B cell (primary cell): ENCODE measurements around the gene HIBCH.
"Not testable (repeated sequence)": the region's sequence is repeated elsewhere in the genome, so short reads cannot be mapped to it uniquely, and the experiment has no call there.

ENCODE experiments used
- CTCF ChIP-seq: fragments of 200-600 bp; IDR thresholded peaks from one replicate; pipeline ENCODE4 v1.8.0; 2022; ENCODE audit warnings: antibody characterized with exemption, mild to moderate bottlenecking
- EZH2 ChIP-seq: IDR thresholded peaks from 2 replicates; pipeline ENCODE4 v1.6.1; 2012; ENCODE audit warnings: borderline replicate concordance, low read depth, mild to moderate bottlenecking, moderate library complexity, low read length; ENCODE audit not compliant: insufficient read depth, poor library complexity, severe bottlenecking

DNA sequence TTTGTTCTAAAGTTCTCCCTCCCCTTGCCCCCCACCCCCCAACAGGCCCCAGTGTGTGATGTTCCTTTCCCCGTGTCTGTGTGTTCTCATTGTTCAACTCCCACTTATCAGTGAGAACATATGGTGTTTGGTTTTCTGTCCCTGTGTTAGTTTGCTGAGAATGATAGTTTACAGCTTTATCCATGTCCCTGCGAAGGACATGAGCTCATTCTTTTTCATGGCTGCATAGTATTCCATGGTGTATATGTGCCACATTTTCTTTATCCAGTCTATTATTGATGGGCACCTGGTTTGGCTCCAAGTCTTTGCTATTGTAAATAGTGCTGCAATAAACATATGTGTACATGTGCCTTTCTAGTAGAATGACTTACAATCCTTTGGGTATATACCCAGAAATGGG lies 21.7 kb downstream of the HIBCH start:
- not testable (repeated sequence) for TF ChIP-seq CTCF, EZH2
